B cell (primary cell): ENCODE results near the gene METTL4. TPM values are rescaled to one million over a fixed set of nuclear protein-coding genes. Genes with fewer than 3 reads are reported as not detected.

Experiments
- ATAC-seq: fragments of 200-7000 bp; cut with Tn5 transposase; one replicate; pipeline ENCODE4 v1.10.0; 2021; ENCODE audit warnings: low read depth, mild to moderate bottlenecking, moderate number of reproducible peaks, moderate library complexity
- CTCF ChIA-PET: fragments of 350-600 bp; sonication (Branson Sonifier 250); formaldehyde crosslinking; loops from one replicate; lab custom pipeline; 2021; ENCODE audit warnings: antibody characterized with exemption, inconsistent platforms; lab: Charles Lee
- POLR2A ChIA-PET: fragments of 350-600 bp; sonication (Branson Sonifier 250); formaldehyde crosslinking; loops from one replicate; lab custom pipeline; 2021; ENCODE audit warnings: antibody characterized with exemption; lab: Charles Lee
- DNase-seq: peaks from one replicate; pipeline ENCODE4 v3.0.0; 2013
- H2AFZ ChIP-seq: 2 replicates; pipeline ENCODE4 v1.6.1; 2012; ENCODE audit warnings: mild to moderate bottlenecking, low read depth, low read length; ENCODE audit not compliant: insufficient read depth, poor library complexity, severe bottlenecking
- H3K27ac ChIP-seq, 2 donors: 1 replicate in 1 of 2; 2 replicates in 1 of 2; pipeline ENCODE4 v1.5.1; 2012 to 2013; ENCODE audit warnings: low read length in 2 of 2, mild to moderate bottlenecking in 2 of 2, moderate library complexity in 1 of 2
- H3K27me3 ChIP-seq, 4 experiments: fragments of 200-600 bp in 1 of 4; sonication (generic) in 1 of 4; replicated peaks in 1 of 4; 1 replicate in 2 of 4; 2 replicates in 2 of 4; pipeline versions ENCODE4 v1.6.1 to v1.7.0; 2013 to 2016; ENCODE audit warnings: low read length in 3 of 4, mild to moderate bottlenecking in 2 of 4, mixed read lengths in 1 of 4, moderate library complexity in 1 of 4; ENCODE audit not compliant: insufficient read depth in 4 of 4, control insufficient read depth in 3 of 4; ENCODE audit errors: control extremely low read depth in 1 of 4
- H3K36me3 ChIP-seq, 2 experiments: replicated peaks in 1 of 2; 1 replicate in 1 of 2; 2 replicates in 1 of 2; pipeline versions ENCODE4 v1.6.1 to v1.7.1; 2013; ENCODE audit warnings: low read length in 1 of 2; ENCODE audit not compliant: insufficient read depth in 2 of 2, control insufficient read depth in 1 of 2; ENCODE audit errors: control extremely low read depth in 1 of 2, extremely low read depth in 1 of 2
- H3K4me1 ChIP-seq, 2 donors: fragments of 200-600 bp in 1 of 2; sonication (generic) in 1 of 2; 1 replicate in 1 of 2; 2 replicates in 1 of 2; pipeline versions ENCODE4 v1.5.1 to v1.6.1; 2013 to 2017; ENCODE audit warnings: low read length in 2 of 2; ENCODE audit not compliant: control insufficient read depth in 2 of 2, insufficient read depth in 2 of 2
- H3K4me2 ChIP-seq: replicated peaks from 2 replicates; pipeline ENCODE3; 2012; ENCODE audit warnings: mild to moderate bottlenecking, low read depth, low read length; ENCODE audit not compliant: poor library complexity, severe bottlenecking
- H3K4me3 ChIP-seq, 5 experiments: fragments of 200-600 bp in 1 of 5; sonication (generic) in 1 of 5; 1 replicate in 3 of 5; 2 replicates in 2 of 5; pipeline versions ENCODE4 v1.5.1 to v1.7.0; 2011 to 2016; ENCODE audit warnings: low read length in 4 of 5, mild to moderate bottlenecking in 4 of 5, low read depth in 2 of 5, control low read depth in 1 of 5, moderate library complexity in 1 of 5; ENCODE audit not compliant: insufficient read depth in 1 of 5; ENCODE audit errors: control extremely low read depth in 1 of 5, extremely low read depth in 1 of 5
- H3K79me2 ChIP-seq: fragments of 200-600 bp; sonication (generic); one replicate; pipeline ENCODE4 v1.6.0; 2016; ENCODE audit warnings: low read length; ENCODE audit not compliant: control insufficient read depth, insufficient read depth
- H3K9ac ChIP-seq: fragments of 200-600 bp; sonication (generic); 2 replicates; pipeline ENCODE4 v1.6.1; 2017; ENCODE audit warnings: mild to moderate bottlenecking, low read length, moderate library complexity
- H3K9me3 ChIP-seq, 3 donors: one replicate each; pipeline versions ENCODE4 v1.6.1 to v1.7.1; 2013; ENCODE audit warnings: low read length in 2 of 3; ENCODE audit not compliant: control insufficient read depth in 2 of 3, insufficient read depth in 1 of 3; ENCODE audit errors: control extremely low read depth in 1 of 3
- H4K20me1 ChIP-seq: 2 replicates; pipeline ENCODE4 v1.6.0; 2012; ENCODE audit warnings: mild to moderate bottlenecking, low read length; ENCODE audit not compliant: insufficient read depth, control insufficient read depth, poor library complexity, severe bottlenecking
- H3K27ac Mint-ChIP-seq: one replicate; pipeline ENCODE4 v1.8.0; 2021; ENCODE audit warnings: mixed read lengths
- H3K27me3 Mint-ChIP-seq: one replicate; pipeline ENCODE4 v1.8.0; 2021; ENCODE audit warnings: mixed read lengths
- H3K4me1 Mint-ChIP-seq: one replicate; pipeline ENCODE4 v1.8.0; 2021; ENCODE audit warnings: mixed read lengths
- H3K4me3 Mint-ChIP-seq: one replicate; pipeline ENCODE4 v1.8.0; 2021; ENCODE audit warnings: mixed read lengths
- H3K9me3 Mint-ChIP-seq: one replicate; pipeline ENCODE4 v1.8.0; 2022; ENCODE audit warnings: mixed read lengths; ENCODE audit not compliant: insufficient read depth
- EZH2 ChIP-seq: IDR thresholded peaks from 2 replicates; pipeline ENCODE4 v1.6.1; 2012; ENCODE audit warnings: borderline replicate concordance, low read depth, mild to moderate bottlenecking, moderate library complexity, low read length; ENCODE audit not compliant: insufficient read depth, poor library complexity, severe bottlenecking
- WGBS: methylation state at CpG from one replicate; pipeline ENCODE4 v1.1.5; 2013; ENCODE audit warnings: missing lambda C conversion rate; ENCODE audit not compliant: insufficient coverage; 5-methylcytosine and 5-hydroxymethylcytosine counted together
- intact Hi-C: fragments of 100-400 bp; cut with micrococcal nuclease; formaldehyde crosslinking; loops from one replicate; pipeline ENCODE4 v1.10.0; 2022
- polyA plus RNA-seq: library from polyadenylated mRNA; depleted of rRNA; stranded (reverse); fragments of >200 nt; gene quantifications from 2 replicates; pipeline ENCODE4 v1.2.3, GENCODE V29; 2012
- total RNA-seq, 2 donors: library from RNA; stranded (reverse); fragments of 120-200 nt in 1 of 2; gene quantifications; 1 replicate in 1 of 2; 2 replicates in 1 of 2; pipeline versions ENCODE4 v1.2.3 to v1.2.4, GENCODE V29; 2013 to 2022
- TF ChIP-seq, protein P1 (sequence below): fragments of 200-600 bp; IDR thresholded peaks from one replicate; pipeline ENCODE4 v1.8.0; 2022; ENCODE audit warnings: antibody characterized with exemption, mild to moderate bottlenecking

Gene METTL4
- total and polyA plus RNA-seq, 2 donors (not counting 1 experiment from before 2014, with no cell fraction given) = 12.9 to 31.6 TPM

GRCh38 chr18:2511451-2511850 lies 59.9 kb downstream of the METTL4 start:
- Histone ChIP-seq H2AFZ (no peak overlapping the region), H3K4me3 (no peak overlapping the region), H3K4me2 (no peak overlapping the region), H3K4me1 (peaks cover 6 to 9% of the 10 kb centered on the region in 2 donors), H3K36me3 (no peaks in the 10 kb centered on the region), H4K20me1 (no peaks in the 10 kb centered on the region), H3K9ac (no peak overlapping the region), H3K27ac (no peak overlapping the region), H3K9me3 (peaks cover 1 to 4% (median 4%) of the 10 kb centered on the region in 3 donors), H3K79me2 (no peaks in the 10 kb centered on the region), H3K27me3 (no peaks in the 10 kb centered on the region)
- CTCF ChIA-PET = no interaction called here
- no peaks in the 10 kb centered on the region for H3K9me3 Mint-ChIP-seq
- peaks cover 14% of the 10 kb centered on the region for H3K4me1 Mint-ChIP-seq
- TF ChIP-seq EZH2 = no peak
- TF ChIP-seq, protein P1, sequence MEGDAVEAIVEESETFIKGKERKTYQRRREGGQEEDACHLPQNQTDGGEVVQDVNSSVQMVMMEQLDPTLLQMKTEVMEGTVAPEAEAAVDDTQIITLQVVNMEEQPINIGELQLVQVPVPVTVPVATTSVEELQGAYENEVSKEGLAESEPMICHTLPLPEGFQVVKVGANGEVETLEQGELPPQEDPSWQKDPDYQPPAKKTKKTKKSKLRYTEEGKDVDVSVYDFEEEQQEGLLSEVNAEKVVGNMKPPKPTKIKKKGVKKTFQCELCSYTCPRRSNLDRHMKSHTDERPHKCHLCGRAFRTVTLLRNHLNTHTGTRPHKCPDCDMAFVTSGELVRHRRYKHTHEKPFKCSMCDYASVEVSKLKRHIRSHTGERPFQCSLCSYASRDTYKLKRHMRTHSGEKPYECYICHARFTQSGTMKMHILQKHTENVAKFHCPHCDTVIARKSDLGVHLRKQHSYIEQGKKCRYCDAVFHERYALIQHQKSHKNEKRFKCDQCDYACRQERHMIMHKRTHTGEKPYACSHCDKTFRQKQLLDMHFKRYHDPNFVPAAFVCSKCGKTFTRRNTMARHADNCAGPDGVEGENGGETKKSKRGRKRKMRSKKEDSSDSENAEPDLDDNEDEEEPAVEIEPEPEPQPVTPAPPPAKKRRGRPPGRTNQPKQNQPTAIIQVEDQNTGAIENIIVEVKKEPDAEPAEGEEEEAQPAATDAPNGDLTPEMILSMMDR = no peak
- no peaks in the 10 kb centered on the region for H3K27me3 Mint-ChIP-seq
- WGBS = 100% methylated on average over 2 of the region's 3 CpGs
- POLR2A ChIA-PET = no interaction called here
- intact Hi-C loops = no loop called here
- H3K4me3 Mint-ChIP-seq = no peak overlapping the region
- ATAC-seq = no peak
- no peak for DNase-seq
- no peak overlapping the region for H3K27ac Mint-ChIP-seq

DNA sequence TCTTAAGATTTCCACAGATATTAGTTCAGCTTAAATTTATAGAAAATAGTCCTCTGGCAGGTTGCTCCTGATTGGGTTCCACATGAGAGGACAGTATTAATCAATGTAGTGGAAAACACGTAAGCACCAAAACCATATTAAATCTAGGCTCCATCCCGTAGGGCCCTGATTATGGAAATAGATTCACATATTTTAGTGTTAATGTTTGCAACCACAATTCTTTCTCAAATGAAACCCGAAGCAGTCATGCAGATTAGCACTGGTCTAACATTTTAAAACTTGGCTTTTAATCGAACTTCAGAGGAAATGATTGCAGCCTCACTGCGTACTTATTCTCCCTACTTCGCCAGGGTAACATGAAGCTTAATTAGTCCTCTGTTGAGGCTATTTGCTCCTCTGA lies 60.9 kb downstream of the METTL4 start:
- no peak for ATAC-seq
- H3K27ac Mint-ChIP-seq = no peak overlapping the region
- CTCF ChIA-PET = no interaction called here

More for the DNA sequence above, 60.9 kb downstream of the METTL4 start:
- Histone ChIP-seq H3K4me3 (no peak overlapping the region), H3K4me2 (no peak overlapping the region), H3K27ac (no peak overlapping the region), H3K9ac (no peak overlapping the region), H3K4me1 (peaks cover 0 to 3% of the 10 kb centered on the region in 2 donors), H3K27me3 (no peaks in the 10 kb centered on the region), H3K9me3 (no peaks in the 10 kb centered on the region), H3K79me2 (no peaks in the 10 kb centered on the region), H2AFZ (no peak overlapping the region), H4K20me1 (no peaks in the 10 kb centered on the region), H3K36me3 (no peaks in the 10 kb centered on the region)
- 100% methylated on average over 2 of the region's 6 CpGs for WGBS
- no peak for DNase-seq
- H3K9me3 Mint-ChIP-seq = no peaks in the 10 kb centered on the region
- H3K27me3 Mint-ChIP-seq = no peaks in the 10 kb centered on the region
- POLR2A ChIA-PET = no interaction called here
- no peak for TF ChIP-seq EZH2
- TF ChIP-seq, protein P1 = no peak
- intact Hi-C loops = no loop called here
- peaks cover 3% of the 10 kb centered on the region for H3K4me1 Mint-ChIP-seq
- H3K4me3 Mint-ChIP-seq = no peak overlapping the region
